Activated CD4-positive, alpha-beta T cell treated with anti-CD3 and anti-CD28 coated beads for 4 hours (primary cell): Measurements from ENCODE around the gene SIPA1.

Source experiments
- DNase-seq, 2 donors: peaks; one replicate each; pipeline ENCODE4 v3.0.0-alpha.2; 2020

Gene SIPA1

DNA sequence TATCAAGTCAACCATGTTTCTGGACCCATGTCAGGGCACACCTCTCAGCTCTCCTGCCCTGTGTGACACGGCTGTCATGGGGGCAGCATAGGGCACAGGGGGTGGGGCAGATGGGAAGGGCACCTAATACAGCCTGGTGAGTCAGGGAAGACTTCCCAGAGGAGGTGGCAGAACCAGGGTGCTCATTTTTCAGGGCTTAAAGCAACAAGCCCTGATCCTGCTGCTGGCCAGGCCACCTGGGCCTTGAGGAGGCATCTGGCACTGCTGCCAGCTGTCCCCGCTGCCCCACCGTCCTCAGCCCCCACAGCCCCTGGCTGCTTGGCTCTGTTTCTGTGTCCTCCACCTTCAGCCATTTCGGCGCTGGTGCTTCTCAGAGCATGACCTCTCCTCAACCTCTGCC, 28.2 kb upstream of the SIPA1 start:
- no peak for DNase-seq

GRCh38 chr11:65610404-65610803, 27.5 kb upstream of the SIPA1 start:
- no peak for DNase-seq

GRCh38 chr11:65611028-65611757, 26.7 kb upstream of the SIPA1 start:
- DNase-seq = no peak

- DNase-seq = no peak
Measured at GRCh38 chr11:65611758-65612603, 25.9 kb upstream of the SIPA1 start.

DNA sequence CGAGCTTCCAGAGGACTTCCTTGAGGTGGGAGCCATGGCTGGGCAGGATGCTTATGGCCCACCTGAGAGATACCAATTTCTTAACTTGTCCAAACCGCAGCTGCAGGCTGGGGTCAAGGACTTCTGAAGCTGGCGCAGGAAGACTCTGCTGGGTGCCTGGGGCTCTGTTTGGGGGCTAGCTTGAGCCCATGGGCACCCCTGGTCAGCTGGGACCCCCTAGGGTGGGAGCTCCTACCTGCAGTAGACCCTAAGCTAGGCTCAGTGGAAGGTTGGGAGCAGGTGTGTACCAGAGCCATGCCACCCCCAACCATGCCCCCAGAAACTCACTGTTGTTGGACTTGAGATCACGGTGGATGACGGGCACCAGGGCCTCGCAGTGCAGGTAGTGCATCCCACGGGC, 25.2 kb upstream of the SIPA1 start:
- DNase-seq = no peak

DNA sequence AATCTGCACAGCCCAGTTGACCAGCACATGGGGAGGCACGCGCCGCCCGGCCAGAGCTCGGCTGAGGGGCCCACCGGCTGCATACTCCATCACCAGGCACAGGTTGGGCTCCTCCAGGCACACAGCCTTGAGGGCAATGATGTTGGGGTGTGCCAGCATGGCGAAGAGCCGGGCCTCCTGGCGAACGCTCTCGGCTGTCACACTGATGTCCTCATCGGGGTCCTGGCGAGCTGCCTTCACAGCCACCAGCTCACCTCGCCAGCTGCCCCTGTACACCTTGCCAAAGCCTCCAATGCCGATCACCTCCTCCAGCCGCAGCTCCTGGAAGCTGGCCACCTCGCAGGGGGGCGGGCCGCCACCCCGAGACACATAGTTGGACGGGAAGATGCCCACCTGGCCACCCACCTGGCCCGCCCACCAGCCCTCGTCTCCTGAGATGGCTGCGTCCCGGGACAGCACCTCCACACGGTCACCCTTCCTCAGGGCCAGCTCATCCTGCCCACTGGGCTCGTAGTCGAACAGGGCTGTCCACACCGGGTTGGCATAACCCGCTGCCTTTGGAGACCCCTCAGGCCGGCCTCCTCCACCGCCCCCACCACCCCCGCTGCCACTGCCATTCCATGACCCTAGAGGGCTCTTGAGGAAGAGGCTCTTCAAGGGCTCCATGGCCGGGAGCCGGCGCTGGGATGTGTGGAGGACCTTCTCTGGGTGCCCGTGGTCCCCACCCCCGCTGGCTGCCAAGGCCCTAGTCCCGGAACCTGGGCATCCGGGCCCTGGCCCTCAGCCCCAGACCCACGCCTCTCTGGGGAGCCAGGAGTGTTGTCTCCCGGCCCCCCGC, 24.6 kb upstream of the SIPA1 start:
- peak in 1 of 2 donors; percentile 25 for DNase-seq

- peak; percentile 100 for DNase-seq
Measured at GRCh38 chr11:65615229-65615949, 22.5 kb upstream of the SIPA1 start, which contains the start of gene PCNX3. TSS of gene PCNX3 (plus strand) at chr11:65615776. CDS start at chr11:65616312, 536 bp downstream.

DNA sequence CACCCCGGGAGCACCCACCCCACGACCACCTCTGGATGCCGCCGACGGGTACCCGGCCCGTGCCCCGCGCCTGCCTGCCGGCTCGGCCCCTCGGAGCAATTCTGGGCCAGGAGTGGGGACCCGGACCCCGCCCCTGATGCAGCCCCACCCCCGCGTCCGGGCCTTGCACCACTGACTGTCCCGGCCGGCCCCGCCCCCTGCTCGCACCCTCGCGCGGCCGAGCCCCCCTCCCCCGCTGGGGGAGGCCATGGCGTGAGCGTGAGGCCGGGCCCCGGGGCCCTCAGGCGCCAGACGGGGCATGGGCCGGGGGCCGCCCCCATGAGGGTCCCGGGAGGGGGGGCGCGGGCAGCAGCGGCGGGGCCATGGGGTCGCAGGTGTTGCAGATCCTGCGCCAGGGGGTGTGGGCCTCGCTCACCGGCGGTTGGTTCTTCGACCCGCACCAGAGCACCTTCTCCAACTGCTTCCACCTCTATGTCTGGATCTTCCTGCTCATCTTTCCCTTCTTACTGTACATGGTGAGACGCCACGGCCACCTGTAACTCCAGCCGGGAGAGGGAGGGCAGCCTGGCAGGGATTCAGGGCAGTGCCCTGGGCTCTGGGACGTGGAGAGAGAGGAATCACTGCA, 21.8 kb upstream of the SIPA1 start:
- no peak for DNase-seq

- DNase-seq = no peak
Measured at GRCh38 chr11:65616575-65617001, 21.3 kb upstream of the SIPA1 start.

DNA sequence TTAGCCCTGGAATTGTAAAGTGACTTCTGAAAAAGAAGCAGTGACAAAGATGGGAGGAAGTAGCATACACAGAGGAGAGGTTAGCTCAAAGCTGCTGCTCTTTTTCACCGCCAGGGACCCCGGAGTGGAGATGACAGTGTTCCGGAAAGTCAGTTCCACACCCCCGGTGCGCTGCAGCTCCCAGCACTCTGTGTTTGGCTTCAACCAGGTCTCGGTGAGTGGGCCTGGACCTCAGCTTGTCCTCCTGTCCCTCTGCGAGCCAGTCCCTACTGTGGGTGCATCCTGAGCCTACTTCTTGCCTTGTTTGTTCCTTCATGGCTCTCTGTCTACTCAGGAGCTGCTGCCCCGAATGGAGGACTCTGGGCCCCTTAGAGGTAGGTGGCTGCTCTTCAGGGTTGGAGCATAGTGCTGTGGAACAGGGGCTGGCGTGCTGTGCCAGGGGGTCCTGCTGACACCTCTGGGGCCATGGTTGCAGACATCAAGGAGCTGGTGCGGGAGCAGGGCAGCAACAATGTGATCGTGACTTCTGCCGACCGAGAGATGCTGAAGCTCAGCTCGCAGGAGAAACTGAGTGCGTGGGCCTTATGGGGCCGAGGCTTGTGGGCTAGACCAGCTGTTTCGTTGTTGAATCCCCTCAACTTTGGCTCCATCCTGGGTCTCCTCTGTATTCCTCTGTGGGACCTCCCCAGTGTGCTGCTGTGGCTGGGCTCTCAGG, 20.6 kb upstream of the SIPA1 start:
- no peak for DNase-seq

GRCh38 chr11:65617990-65618751, 19.7 kb upstream of the SIPA1 start:
- DNase-seq = no peak

- no peak for DNase-seq
Measured at GRCh38 chr11:65618763-65619162, 19.1 kb upstream of the SIPA1 start.

DNA sequence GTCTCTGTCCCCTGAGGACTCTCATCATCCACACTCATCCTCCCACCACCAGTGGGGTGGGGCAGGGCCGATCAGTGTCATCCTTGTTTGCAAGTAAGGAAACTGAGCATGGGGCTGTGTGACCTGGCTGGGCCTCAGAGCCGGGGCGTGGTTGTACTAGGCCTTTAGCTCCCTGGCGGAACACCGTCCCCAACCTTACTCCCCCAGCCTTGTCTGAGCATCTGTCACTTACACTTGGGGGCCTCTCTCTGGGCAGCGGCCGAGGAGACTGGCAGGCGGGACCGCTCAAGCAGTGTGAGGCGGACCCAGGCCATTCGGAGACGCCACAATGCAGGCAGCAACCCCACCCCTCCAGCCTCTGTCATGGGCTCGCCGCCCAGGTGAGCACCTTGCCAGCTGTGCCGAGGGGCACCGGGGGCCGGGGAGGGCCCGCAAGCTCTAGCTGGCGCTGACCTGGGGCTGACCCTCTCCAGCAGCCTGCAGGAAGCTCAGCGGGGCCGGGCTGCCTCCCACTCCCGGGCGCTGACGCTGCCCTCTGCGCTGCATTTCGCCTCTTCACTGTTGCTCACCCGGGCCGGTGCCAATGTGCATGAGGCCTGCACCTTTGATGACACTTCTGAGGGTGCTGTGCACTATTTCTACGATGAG, 18.5 kb upstream of the SIPA1 start:
- no peak for DNase-seq

GRCh38 chr11:65620666-65621065, 17.2 kb upstream of the SIPA1 start:
- DNase-seq = no peak

- no peak for DNase-seq
Measured at GRCh38 chr11:65621460-65621859, 16.4 kb upstream of the SIPA1 start.

GRCh38 chr11:65622011-65622410, 15.9 kb upstream of the SIPA1 start:
- no peak for DNase-seq

DNA sequence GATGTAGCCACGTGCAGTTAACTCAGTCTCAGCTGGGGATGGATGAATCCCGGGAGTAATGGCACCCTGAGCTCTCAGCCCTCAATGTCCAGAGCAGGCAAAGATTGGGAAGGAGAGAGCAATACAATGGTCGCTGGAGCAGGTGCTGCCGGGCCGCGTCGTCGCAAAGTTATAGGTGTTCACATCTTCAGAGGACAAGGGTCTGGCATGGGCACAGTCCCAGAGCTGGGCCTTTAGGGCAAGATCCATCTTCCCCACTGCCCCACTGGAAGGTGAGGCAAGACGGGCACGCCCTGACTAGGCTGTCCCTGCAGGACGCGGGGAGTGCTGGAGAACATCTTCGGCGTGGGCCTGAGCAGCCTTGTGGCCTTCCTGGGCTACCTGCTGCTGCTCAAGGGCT, 14.7 kb upstream of the SIPA1 start:
- no peak for DNase-seq

- no peak for DNase-seq
Measured at GRCh38 chr11:65623852-65624616, 13.9 kb upstream of the SIPA1 start.

DNA sequence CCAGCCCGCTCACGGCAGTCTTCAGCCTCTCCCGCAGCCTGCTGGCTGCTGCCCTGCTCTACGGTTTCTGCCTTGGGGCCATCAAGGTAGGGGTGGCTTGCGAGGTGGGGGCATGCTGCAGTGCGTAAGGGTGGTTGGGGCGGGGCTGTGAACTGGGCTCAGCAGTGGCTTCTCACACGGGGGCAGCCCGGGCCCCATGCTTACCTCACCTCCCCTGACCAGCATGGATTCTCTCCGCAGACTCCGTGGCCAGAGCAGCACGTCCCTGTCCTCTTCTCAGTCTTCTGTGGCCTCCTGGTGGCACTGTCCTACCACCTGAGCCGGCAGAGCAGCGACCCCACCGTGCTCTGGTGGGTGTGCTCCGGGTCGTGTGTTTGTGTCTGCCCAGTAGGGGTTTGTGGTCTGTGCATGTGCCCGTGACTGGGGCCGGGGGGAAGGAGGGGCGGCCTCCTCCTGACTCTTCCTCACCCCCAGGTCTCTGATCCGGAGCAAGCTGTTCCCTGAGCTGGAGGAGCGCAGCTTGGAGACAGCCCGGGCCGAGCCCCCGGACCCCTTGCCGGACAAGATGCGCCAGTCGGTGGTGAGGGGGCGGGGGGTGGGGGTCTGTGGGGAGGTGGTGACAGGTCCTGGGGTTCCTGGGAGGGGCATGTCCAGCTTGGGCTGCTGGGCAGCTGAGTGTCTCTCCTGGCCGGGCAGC, 12.8 kb upstream of the SIPA1 start:
- no peak for DNase-seq
